Nephron (organoid): Measurements from ENCODE around the gene OR9A2.

Source experiments
- H3K27ac Mint-ChIP-seq, 3 experiments: 2 replicates each; pipeline ENCODE4 v1.8.0; 2020; ENCODE audit warnings: mixed read lengths in 3 of 3, mild to moderate bottlenecking in 2 of 3, moderate library complexity in 1 of 3
- H3K27me3 Mint-ChIP-seq: 2 replicates; pipeline ENCODE4 v1.8.0; 2021; ENCODE audit warnings: low read depth, mild to moderate bottlenecking, moderate library complexity, mixed read lengths
- H3K36me3 Mint-ChIP-seq: 2 replicates; pipeline ENCODE4 v1.8.0; 2020; ENCODE audit warnings: low read depth, mixed read lengths
- H3K4me1 Mint-ChIP-seq: 2 replicates; pipeline ENCODE4 v1.8.0; 2020; ENCODE audit warnings: mixed read lengths
- H3K4me3 Mint-ChIP-seq, 3 experiments: 2 replicates each; pipeline ENCODE4 v1.8.0; 2020; ENCODE audit warnings: mild to moderate bottlenecking in 3 of 3, mixed read lengths in 3 of 3, moderate library complexity in 2 of 3
- H3K9me3 Mint-ChIP-seq: 2 replicates; pipeline ENCODE4 v1.8.0; 2020; ENCODE audit warnings: mixed read lengths
- CTCF ChIP-seq, 3 experiments: fragments of 200-600 bp; sonication (generic); IDR thresholded peaks; one replicate each; pipeline ENCODE4 v1.5.0; 2021; ENCODE audit warnings: antibody characterized with exemption in 3 of 3; ENCODE audit not compliant: unreplicated experiment in 3 of 3

OR9A2 gene

GRCh38 chr7:143047326-143047725 is 20.4 kb upstream of the OR9A2 start:
- H3K27me3 Mint-ChIP-seq: peaks cover 4% of the 10 kb centered on the region
- no peak overlapping the region for H3K27ac Mint-ChIP-seq
- peaks cover 48% of the 10 kb centered on the region for H3K4me1 Mint-ChIP-seq
- no peak overlapping the region for H3K4me3 Mint-ChIP-seq
- TF ChIP-seq CTCF (IDR thresholded peaks at IDR 0.05; ENCODE audit: unreplicated experiment in 3 of 3): no peak
- no peaks in the 10 kb centered on the region for H3K36me3 Mint-ChIP-seq
- no peaks in the 10 kb centered on the region for H3K9me3 Mint-ChIP-seq

- Mint-ChIP-seq H3K27ac (no peak overlapping the region), H3K36me3 (no peaks in the 10 kb centered on the region), H3K4me3 (no peak overlapping the region), H3K9me3 (no peaks in the 10 kb centered on the region), H3K4me1 (peaks cover 43% of the 10 kb centered on the region), H3K27me3 (peaks cover 4% of the 10 kb centered on the region)
- TF ChIP-seq CTCF (IDR thresholded peaks at IDR 0.05; ENCODE audit: unreplicated experiment in 3 of 3): no peak
Observed at GRCh38 chr7:143046426-143046851, 19.5 kb upstream of the OR9A2 start.

- Mint-ChIP-seq H3K4me3 (no peak overlapping the region), H3K4me1 (peaks cover 25% of the 10 kb centered on the region), H3K27ac (no peak overlapping the region), H3K9me3 (no peaks in the 10 kb centered on the region), H3K36me3 (no peaks in the 10 kb centered on the region), H3K27me3 (no peaks in the 10 kb centered on the region)
- no peak for TF ChIP-seq CTCF (IDR thresholded peaks at IDR 0.05; ENCODE audit: unreplicated experiment in 3 of 3)
Observed at GRCh38 chr7:143043391-143043790, 16.5 kb upstream of the OR9A2 start.

DNA sequence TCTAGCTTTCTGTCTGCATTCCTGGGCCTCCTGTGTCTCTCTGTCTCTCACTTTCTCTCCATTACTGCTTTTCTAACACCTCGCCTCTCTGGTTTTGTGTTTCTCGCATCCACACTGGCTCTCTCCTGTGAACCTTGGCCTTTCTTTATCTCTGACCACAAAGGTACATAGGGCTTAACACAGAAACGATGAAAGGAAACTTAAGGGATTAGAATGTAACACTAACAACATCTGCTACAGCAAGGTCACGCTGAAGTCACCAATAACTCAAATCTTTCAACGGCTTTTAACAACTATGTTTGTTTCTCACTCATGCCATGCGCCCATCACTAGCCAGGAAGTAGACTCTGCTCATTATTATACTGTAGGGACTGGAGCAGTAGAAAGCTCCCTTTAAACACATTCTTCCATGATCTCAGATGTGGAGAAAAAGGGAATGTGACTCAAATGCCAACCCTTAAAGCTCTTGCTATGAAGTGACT is 15.9 kb upstream of the OR9A2 start:
- Mint-ChIP-seq H3K27ac (no peak overlapping the region), H3K4me1 (peaks cover 25% of the 10 kb centered on the region), H3K4me3 (no peak overlapping the region), H3K9me3 (no peaks in the 10 kb centered on the region), H3K27me3 (no peaks in the 10 kb centered on the region), H3K36me3 (no peaks in the 10 kb centered on the region)
- TF ChIP-seq CTCF (IDR thresholded peaks at IDR 0.05; ENCODE audit: unreplicated experiment in 3 of 3): no peak

- Mint-ChIP-seq H3K27ac (no peak overlapping the region), H3K9me3 (no peaks in the 10 kb centered on the region), H3K27me3 (no peaks in the 10 kb centered on the region), H3K4me1 (peaks cover 25% of the 10 kb centered on the region), H3K36me3 (no peaks in the 10 kb centered on the region), H3K4me3 (no peak overlapping the region)
- TF ChIP-seq CTCF (IDR thresholded peaks at IDR 0.05; ENCODE audit: unreplicated experiment in 3 of 3): no peak
Observed at GRCh38 chr7:143042159-143042789, 15.3 kb upstream of the OR9A2 start.

DNA sequence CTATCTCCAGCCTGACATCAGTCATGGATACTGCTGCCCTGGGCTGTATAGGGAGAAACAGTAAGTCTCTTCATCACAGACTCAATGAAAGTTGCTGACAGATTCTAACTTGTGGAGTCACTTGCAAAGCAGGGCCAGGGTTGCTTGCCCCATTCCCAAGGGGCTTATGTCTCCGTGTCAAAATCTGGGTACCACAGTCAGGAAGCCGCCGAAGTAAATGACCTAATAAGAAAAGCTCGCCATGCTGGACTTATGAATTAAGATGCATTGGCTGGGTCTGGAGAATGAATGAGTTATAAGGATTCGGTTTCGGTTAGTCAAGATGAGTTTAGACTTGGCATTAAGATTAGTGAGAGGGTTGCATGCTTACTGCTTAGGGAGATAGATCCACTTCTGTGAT is 14.4 kb upstream of the OR9A2 start:
- Mint-ChIP-seq H3K27ac (no peak overlapping the region), H3K36me3 (no peaks in the 10 kb centered on the region), H3K4me3 (no peak overlapping the region), H3K4me1 (peaks cover 23% of the 10 kb centered on the region), H3K9me3 (no peaks in the 10 kb centered on the region), H3K27me3 (no peaks in the 10 kb centered on the region)
- no peak for TF ChIP-seq CTCF (IDR thresholded peaks at IDR 0.05; ENCODE audit: unreplicated experiment in 3 of 3)
